Measurements from ENCODE around the gene NEK2. TPM values are rescaled to one million over a fixed set of nuclear protein-coding genes. Genes with fewer than 3 reads are reported as not detected.
"Not testable (repeated sequence)": the region's sequence is repeated elsewhere in the genome, so short reads cannot be mapped to it uniquely, and the experiment has no call there.

Gene NEK2
- total RNA-seq, 1 donor from 2014 or later = 25.7 TPM

DNA sequence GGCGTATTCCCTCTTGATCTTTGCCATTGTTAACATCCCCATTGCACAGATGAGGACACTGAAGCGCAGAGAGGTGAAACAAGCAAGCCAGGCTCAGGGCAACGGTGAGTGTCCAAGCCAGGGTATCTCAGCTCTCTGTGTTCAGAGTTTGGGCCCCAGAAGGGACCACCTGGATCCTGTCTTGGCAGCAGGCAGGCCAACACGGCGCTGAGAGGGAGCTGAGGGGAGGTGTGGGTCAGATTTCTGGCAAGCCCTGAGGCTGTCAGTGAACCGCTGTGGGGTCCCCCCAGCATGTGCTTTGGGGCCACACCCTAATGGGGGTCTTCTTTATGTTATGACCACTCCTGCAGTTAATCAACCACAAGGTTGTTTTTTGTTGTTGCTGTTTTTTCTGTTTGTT, 23.1 kb downstream of the NEK2 start:
- intact Hi-C loops (cut with micrococcal nuclease) = no loop called here

DNA sequence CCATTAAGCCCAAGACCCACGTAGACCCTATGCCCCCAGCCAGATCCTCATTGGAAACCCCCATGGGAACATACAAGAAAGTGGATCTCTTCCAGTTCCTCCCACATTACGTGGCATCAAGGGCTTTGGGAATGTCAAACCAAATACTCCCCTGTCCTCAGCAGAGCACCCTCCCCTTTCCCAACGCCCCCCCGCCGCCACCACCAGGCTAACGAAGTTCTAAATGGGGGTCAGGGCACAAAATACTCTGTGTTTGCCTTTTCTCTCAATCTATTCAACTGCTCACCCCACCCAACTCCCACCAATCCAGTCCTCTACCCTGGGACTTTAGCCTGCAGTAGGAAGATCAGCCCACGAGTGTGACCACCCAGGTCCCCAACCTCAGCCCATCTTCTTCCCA, 24.5 kb downstream of the NEK2 start:
- intact Hi-C loops (cut with micrococcal nuclease) = no loop called here

DNA sequence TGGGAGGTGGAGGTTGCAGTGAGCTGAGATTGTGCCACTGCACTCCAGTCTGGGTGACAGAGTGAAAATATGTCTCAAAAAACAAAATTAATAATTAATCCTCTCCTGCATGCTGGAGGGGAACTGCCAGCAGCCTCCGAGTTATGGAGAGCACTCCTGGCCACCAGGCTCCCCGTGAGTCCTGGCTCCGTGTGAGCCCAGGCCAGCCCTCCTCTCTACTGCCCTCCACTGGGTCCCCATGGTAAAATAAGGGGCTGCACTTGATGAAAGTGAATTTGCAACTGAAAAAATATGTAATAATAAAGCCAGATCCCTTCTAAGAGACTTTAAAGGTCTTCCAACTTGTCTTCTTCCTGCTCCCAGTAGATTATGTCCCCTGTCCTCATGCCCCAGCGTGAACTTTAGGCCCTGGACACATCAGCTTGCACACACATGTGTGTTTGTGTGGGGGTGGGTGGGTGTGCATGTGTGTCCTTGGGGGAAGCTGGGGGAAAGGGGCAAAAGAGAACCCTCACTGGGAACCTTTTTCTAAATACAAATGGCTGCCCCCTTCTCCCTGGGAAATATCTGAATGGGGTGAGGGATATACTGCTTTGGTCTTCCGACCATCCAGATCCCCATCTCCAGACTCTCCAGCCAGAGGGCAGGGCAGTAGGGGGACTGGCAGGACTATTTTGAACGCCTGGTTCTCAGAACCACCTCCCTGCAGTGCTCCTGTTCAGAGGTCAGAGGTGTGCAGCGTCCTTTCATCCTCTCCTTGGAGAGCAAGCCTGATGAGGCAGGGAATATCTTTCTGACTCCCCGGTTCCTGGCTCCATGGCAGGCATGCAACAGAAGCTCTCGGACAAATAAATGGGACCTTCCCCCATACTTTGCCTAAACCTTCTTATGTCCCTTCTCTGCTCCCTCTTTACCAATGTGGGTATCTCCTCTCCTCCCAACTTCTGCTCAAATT, 26.2 kb downstream of the NEK2 start:
- intact Hi-C loops (cut with micrococcal nuclease) = no loop called here

DNA sequence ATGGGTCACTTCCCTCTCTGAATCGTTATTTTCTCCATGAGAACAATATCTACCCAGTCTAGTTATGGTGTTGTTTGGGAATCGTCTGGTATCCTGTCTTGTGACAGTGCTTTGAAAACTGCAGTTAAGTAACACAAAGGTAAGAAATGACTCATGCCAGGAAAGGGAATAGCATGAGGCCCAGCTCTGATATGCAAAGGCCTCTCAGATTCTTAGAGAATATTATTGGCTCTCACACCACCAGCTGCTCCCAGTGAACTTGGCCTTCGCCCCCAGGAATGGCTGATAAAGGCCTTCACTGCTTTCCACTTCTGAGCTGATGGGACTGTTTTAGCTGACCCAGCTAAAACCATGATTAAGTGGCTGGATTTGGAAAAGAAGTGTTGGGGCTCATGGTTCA, 27.1 kb downstream of the NEK2 start:
- intact Hi-C loops (cut with micrococcal nuclease) = no loop called here

DNA sequence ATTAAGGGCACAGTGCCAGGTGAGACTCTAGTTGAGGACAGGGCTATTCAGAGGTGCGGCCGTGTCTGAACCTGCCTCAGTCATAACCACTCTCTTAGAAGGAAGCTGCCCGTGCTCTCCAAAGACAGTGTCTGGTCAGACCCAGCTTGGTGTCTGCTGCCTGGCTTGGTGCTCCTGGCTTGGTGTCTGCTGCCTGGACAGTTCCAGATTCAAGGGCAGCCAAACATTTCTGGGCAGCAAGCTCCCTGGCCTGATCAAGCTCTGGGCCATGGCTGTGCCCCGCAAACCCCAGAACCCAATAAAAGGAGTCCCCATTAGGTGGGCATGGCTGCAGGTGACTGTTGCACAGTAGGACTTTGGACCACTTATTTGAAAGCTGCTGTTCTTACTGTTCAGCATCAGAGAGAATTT, 27.7 kb downstream of the NEK2 start:
- intact Hi-C loops (cut with micrococcal nuclease) = no loop called here

DNA sequence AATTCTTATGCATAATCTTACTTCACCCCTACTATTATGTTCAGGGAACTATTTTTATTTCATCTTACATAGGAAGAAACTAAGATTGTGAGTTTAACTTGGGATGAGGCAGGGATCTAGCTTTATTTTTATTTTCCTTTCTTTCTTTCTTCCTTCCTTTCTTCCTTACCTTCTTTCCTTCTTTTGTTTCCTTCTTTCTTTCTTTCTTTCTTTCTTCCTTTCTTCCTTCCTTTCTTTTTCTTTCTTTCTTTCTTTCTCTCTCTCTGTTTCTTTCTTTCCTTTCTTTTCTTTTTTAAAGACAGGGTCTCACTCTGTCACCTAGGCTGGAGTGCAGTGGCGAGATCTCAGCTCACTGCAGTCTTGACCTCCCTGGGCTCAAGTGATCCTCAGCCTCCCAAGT, 28.9 kb downstream of the NEK2 start:
- intact Hi-C loops (cut with micrococcal nuclease) = no loop called here

DNA sequence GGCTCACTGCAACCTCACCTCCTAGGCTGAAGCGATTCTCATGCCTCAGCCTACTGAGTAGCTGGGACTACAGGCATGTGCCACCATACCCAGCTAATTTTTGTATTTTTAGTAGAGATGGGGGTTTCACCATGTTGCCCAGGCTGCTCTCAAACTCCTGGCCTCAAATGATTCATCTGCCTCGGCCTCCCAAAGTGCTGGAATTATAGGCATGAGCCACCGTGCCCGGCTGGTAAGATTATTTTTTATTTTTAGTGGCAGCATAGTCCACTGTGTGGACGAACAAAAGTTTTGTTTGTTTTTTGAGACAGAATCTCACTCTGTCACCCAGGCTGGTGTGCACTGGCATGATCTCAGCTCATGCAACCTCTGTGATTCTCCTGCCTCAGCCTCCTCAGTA, 29.8 kb downstream of the NEK2 start:
- intact Hi-C loops (cut with micrococcal nuclease) = not testable (repeated sequence)

DNA sequence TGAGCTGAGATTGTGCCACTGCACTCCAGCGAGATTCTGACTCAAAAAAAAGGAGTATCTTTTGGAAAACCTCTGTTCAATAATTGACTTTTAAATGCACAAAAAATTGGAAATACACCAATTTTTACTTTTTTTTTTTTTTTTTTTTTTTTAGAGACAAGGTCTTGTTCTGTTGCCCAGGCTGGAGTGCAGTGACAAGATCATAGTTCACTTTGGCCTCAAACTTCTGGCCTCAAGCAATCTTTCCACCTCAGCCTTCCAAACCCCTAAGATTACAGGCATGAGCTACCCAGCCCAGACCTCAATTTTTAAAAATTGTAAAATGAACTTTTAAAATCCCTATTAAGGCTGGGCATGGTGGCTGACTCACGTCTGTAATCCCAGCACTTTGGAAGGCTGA, 30.8 kb downstream of the NEK2 start:
- intact Hi-C loops (cut with micrococcal nuclease) = no loop called here

DNA sequence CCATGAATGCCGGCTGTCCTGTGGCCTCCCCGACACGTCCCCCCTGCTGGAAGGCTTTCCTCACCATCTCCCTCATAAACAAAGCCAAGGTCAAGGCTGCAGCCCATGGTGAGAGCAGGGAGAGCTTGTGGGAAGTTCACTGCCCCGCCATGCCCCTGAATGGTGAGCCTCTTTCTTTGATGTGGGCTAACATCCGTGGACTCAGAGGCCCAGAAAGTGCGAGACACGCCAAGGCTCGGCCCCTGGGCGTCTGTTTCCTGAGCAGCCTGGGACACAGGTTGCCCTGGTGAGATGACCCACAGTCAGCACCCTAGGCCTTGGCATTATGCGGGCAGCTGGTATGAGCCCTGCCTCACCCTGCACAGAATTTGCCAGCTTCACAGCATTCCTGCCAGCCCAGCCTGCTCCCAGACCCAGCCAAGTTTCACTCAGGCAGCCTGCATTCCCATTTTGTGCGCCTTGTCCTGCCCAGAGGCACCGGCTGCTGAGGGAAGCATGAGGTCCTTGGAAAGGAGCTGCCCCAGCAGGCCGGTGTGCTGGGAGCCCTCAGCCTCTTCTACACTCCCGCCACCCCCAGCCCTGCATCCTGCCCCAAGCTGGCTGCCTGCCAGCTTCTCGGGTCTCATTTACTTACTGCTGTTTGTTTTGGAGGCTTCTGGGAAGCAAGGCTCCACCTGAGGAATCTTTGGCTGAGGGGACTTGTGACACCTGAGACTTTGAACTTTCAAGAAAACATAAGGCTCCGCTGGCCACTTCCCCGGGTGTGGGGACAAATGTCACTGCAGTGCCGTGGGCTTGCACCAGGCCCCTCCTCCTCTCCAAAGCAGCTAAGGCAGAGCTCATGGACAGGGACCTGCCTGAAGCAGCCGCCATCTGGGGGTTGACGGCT, 31.9 kb downstream of the NEK2 start:
- intact Hi-C loops (cut with micrococcal nuclease) = no loop called here

DNA sequence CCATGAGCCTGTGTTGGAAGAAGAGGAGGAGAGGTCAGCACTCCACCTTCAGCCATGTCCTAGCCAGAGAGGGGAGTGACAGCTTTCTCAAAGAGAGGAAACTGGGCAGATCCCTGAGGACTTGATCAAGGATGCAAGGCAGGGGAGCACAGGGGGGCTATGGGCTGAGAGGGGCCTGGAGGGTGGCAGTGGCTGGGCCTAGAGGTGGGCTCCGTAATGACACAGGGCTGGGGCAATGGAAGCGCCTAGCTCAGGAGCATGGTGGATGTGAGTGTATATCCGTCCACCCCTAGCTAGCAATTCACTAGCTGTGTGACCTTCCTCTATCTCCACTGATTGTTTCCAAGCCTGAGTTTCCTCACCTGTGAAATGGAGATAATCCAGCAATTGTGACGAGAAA, 32.6 kb downstream of the NEK2 start:
- intact Hi-C loops (cut with micrococcal nuclease) = no loop called here

DNA sequence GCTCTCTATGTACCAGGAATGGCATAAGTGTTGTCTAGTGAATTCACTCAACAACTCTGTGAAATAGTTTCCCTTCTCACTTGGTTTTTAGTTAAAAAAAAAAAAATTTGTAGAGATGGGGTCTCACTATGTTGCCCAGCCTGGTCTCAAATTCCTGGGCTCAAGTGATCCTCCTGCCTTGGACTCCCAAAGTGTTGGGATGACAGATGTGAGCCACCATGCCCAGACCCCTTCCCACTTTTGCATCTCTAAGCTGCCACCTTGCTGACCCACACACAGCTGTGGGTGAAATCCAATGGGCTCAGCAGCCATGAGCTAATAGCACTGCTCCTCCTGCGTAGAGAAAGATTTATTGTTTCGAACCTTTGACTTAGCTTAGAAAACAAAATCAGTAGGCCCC, 33.5 kb downstream of the NEK2 start:
- intact Hi-C loops (cut with micrococcal nuclease) = no loop called here

DNA sequence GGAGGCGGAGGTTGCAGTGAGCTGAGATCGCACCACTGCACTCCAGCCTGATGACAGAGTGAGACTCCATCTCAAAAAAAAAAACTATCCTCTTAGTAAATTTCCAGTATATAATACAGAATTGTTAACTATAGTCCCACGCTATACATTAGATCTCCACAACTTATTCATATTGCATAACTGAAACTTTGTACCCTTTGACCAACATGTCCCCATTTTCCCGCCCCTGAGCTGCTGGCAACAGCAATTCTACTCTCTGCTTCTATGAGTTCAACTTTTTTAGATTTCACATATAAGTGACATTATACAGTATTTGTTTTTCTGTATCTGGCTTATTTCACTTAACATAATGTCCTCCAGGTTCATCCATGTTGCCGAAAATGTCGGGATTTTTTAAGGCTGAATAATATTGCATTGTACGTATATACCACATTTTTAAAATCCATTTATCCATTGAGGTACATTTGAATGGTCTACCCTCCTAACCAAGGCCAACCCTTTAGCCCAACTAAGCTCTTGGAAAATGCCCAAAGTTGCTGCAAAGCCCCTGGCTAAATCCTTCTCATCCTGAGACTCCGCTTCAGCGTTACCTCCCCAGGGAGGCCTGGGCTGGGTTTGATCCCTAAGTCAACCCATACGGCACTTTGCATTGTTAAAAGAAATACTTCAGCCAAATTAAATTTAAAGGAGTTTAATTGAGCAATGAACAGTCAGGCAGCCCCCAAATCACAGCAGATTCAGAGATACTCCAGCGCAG, 34.2 kb downstream of the NEK2 start:
- intact Hi-C loops (cut with micrococcal nuclease) = no loop called here

DNA sequence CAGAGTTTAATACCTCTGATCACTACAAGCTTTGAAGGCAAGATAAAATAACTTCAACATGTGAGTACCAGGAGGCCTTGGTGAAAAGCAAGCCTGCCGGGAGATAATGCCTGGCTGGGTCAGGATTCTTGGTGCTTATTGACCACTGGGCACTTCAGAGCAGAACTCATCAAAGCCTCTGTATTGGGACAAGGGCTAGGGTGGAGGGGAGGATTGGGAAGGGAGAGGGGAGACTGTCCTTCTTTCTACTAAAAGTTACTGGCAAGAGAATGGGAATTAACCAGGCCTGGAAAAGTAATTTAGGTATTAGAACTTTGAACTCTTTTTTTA, 35.2 kb downstream of the NEK2 start:
- intact Hi-C loops (cut with micrococcal nuclease) = no loop called here

DNA sequence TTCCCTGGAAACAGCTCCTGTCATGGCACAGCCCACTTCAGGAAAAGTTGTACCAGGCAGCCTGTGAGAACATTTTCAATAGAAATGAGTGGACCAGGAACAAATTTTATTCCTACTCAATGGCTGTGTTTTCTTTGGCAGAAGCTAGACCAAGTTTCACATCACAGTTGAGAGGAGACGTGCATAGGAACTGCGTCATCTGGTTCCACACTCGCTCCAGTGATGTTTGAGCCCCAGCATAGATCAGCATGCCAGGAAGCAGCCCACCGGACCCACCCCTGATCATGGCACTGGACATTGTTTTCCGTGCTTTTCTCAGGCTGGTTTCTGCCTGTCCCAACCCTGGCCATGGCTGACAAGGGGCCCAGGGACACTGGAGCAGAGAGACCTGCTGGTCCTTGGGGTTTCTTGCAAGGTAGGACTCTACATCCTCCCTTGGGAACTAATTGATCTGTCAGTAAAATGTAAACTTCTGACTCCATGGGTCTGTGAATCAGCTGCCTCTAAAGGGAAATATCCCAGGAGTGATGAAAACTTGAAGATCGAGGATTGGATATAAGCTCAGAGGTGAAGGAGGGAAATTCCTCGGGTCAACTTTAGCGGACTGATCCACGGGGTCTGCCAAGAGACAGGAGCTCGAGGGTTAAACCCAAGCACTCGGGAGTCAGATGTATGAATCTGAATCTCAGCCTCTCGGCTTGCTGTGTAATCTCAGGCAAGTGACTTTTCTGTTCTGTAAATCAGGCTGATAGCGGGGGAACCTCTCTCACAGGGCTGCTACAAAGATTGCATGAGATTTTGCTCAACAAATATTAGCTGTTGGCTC, 35.7 kb downstream of the NEK2 start:
- intact Hi-C loops (cut with micrococcal nuclease) = no loop called here

DNA sequence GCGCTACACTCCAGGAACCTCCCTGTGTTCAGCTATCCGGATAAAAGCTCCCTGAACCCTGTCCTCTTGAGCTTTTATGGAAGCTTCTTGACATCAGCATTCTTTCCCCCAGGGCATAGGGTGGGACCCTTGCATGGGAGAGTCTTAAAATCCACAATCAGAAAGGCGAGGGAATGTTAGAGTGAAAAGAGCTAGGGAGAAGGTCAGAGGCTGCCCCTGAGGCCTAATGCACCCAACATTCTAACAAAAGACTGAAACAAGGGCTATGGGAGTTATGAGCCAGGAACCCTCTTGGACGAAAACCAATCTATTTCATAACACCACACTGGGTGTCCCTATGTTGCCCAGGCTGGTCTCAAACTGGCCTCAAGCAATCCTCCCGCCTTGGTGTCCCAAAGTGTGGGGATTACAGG, 36.7 kb downstream of the NEK2 start:
- intact Hi-C loops (cut with micrococcal nuclease) = no loop called here

DNA sequence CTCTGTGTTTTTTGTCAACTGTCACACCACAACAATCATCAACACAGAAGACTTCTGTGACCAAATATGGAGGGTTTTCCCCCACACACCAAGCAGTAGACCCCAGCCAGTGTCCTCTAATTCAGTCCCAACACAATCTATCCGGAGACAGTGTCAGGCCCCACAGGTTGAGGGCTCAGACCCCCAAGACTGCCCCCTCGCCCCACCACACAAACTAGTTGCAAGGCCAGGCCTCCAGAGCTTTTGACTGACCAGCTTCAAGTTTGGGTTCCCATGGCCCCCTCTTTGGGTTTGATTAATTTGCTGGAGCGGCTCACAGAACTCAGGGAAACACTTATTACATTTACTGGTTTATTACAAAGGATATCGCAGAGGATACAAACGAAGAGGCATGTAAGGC, 37.2 kb downstream of the NEK2 start:
- intact Hi-C loops (cut with micrococcal nuclease) = no loop called here

DNA sequence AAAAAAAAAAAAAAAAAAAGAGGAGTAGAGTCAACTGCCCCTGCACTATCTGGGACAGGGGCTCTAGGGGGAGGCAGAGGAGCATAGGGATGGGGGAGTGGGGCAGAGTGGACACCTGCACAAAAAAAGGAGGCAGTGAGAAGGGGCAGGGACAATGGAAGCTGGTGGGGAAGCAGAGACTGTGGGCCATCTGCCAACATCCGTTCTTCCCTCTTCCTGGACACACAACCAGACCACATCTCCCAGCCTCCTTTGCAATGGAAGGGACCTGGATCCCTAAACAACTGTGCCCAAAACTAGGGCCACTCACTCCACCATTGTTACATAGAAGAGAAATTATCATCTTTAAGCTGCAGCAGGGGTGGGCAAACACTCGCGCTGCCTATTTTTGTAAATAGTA, 38.4 kb downstream of the NEK2 start:
- intact Hi-C loops (cut with micrococcal nuclease) = no loop called here

DNA sequence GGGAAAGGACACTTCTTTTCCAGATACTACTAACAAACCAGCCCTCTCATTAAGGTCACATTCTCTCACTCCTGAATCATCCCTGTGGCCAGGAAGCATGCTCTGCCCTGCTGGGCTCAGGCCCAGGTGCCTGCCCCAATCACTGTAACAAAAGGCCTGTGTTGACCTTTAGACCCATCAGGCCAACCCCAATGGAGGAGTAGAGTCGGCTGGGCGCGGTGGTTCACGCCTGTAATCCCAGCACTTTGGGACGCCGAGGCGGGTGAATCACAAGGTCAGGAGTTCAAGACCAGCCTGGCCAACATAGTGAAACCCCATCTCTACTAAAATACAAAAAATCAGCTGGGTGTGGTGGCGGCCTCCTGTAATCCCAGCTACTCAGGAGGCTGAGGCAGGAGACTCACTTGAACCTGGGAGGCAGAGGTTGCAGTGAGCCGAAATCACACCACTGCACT, 38.8 kb downstream of the NEK2 start:
- intact Hi-C loops (cut with micrococcal nuclease) = not testable (repeated sequence)

DNA sequence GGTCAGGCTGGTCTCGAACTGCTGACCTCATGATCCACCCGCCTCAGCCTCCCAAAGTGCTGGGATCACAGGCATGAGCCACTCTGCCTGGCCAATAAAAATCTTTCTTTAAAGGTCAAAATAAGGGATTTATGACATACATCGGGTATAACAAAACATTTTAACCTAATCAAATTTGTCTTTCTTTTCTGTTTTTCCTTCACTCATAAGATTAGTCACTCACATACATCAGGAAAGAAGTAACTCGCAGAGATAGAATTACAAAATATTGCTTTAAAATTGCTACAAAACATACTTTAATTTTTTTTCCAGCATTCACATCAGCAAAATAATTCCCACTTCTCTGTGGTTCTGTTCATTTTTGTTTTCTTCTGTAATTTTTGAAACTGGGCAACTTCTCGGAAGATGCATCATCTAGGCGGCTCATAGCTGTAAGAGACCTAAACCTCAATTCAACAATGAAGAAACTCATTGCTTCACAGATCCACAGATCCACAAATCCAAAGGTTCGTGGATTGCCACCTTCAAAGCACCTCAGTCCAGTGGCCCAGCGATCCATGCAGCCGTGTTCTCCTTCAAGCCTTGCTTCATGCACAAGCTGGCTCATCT, 39.7 kb downstream of the NEK2 start:
- intact Hi-C loops (cut with micrococcal nuclease) = no loop called here

DNA sequence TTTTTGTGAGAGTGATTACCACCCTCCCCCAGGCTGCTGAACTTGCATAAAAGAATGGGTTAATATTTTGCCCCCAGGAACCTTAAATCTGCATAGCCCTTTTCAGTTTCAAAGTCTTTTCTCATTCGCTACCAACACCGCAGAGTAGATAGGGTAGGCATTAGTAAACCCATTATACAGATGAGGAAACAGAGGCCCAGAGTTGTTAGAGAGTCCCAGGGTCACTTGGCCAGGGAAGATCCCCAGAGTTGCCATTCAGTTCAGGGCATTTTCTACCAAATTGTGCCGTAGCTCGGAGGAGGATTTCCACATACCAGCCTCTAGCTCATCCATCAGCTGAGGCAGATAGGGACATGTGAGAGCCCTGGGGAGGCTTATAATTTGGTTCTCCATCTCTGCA, 40.5 kb downstream of the NEK2 start:
- intact Hi-C loops (cut with micrococcal nuclease) = no loop called here
